HG02678 (cell line): Measurements from ENCODE around the gene SRPK1.
"Not testable (repeated sequence)": the region's sequence is repeated elsewhere in the genome, so short reads cannot be mapped to it uniquely, and the experiment has no call there.

Experiments
- ATAC-seq: cut with Tn5 transposase; IDR thresholded peaks from one replicate; pipeline ENCODE4 v1.9.1; 2021; ENCODE audit warnings: mild to moderate bottlenecking, moderate library complexity; ENCODE audit not compliant: unreplicated experiment

The SRPK1 gene

DNA sequence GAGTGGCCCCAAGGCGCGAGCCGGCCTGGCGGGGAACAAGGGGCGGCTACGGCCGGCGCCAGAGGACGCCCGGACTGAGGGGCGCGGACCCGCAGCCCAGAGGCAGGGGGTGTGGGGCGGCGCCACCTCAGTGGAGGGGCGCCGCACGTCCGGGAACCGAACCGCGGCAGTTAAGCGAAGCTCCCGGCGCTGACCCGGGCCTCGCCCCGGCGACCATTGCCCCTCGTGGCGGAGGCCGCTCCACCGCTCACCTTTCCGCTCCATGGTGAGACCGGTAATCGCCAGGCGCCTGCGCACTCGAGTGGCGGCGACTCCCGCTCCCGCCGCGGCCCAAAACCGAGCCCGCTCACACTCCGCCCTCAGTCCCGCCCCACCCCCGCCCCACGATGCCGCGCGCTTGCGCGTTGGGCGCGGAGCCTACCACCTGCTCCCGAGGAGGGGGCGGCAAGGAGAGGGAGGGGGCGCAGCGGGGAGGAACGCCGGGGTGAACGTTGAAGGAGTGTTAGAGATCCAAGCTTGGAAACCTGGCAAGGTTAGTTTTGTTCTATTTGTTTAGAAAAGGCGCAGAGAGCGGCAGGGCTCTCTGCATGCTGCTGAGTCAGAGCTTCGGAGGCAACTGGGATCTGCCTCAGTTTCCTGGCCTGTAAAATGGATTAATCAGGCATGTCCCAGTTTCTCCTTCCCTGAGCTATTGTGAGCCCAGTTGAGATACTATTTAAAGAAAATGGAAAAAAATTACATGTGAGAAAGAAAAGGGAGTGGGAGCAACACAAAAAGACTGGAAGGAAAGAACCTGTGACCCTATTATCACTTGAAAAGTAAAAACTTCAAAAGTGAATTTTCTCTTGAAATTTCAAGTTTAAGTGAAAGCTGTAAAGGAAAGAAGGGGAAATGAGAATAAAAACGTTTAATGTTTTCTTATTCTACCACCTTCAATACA is at the start of gene SRPK1:
Gene SRPK1, minus strand, starts transcription at position 306 of the 940 bp plus-strand sequence. Its CDS starts 42 bp downstream, at position 264.
- ATAC-seq: peak; percentile 83

DNA sequence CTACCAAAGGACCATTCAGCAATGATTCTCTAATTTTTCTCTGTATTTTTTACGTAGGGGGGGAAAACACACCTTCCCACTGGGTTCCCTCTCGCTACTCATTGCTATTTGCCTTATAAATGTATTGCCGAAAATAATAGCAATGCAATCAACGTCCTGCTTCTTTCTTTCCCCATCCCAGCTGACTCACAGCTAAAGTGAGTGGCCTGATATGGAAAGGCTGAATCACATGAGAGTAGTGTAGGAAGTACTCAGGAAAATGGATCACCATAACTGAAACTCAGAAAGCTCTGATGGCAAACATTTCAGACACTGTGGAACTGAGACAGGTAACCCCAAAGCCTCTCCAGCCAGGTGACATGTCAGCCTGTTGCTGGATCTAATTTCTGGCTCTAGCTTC is 49.3 kb upstream of the SRPK1 start:
- ATAC-seq: no peak

GRCh38 chr6:35969646-35970045 is 48.7 kb upstream of the SRPK1 start:
- ATAC-seq: no peak

DNA sequence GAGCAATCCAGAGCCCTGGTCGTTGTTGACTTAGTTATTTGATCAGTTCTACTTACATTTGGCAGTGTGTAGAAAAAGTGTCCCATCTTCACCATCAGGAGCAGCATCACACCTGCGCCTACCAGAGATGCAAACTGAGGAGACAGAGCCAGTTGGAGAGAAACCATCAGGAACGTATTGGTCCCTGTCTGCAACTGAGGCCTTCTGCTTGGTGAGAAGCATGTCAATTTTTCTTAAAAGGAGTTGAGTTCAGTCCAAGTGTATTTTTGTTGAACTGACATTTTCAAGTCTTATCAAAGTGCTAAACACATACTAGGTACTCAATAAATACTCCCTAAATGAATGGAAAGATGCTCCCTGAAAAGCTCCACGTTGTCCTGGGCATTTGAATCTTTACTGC is 47.9 kb upstream of the SRPK1 start:
- no peak for ATAC-seq

- no peak for ATAC-seq
Observed at GRCh38 chr6:35967076-35967774, 46.3 kb upstream of the SRPK1 start.

- no peak for ATAC-seq
Observed at GRCh38 chr6:35962779-35963560, 42.1 kb upstream of the SRPK1 start.

DNA sequence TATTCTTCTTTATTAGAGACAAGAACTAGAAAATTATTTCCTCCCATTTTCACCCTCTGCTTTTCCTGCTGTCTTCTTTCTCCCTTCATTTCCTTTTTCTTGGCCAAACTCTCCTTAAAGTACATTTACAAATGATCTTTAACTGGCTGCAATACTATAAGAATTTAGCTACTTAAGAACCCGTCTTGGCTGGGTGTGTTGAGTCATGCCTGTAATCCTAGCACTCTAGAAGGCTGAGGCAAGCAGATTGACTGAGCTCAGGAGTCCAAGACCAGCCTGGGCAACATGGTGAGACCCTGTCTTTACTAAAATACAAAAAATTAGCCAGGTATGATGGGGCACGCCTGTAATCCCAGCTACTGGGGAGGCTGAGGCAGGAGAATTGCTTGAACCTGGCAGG is 39.3 kb upstream of the SRPK1 start:
- ATAC-seq: no peak

- ATAC-seq: no peak
Observed at GRCh38 chr6:35955970-35956369, 35.1 kb upstream of the SRPK1 start.

DNA sequence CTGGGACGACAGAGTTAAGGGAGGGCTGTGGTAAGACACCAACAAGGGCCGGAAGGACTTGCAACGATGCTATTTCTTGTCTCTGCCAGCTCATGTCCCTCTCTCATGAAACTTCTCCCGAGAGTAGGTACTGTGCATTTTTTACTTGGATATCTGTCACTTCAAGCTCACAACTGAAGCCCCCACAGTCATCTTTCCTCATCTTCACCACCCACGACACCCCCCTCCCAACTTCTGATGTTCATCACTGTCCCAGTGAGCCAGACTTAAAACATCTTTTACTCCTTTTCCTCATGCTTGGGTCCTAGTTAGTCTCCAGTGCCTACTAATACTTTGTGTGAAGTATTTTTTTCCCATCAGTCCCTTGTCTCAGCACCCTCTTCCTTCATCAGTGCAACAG is 34.6 kb upstream of the SRPK1 start:
- no peak for ATAC-seq

DNA sequence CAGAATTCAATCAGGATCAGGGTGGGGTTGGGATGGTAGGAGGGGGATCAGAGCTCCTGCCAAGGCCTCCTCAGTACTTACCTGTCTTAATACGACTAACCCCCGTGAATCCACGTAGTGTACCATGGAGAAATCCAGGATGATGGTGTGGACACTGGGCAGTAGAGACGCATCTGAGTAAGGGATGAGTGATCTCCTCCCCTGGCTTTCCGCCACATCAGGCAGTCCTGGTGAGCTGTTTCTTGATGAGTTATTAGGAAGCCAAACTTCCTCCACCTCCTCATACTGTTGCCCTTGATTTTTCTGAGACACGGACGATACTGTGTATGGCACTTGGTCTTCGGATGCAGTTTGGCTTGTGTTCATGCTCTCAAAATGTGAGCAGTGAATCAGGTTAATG is 34.2 kb upstream of the SRPK1 start:
- ATAC-seq: no peak

- no peak for ATAC-seq
Observed at GRCh38 chr6:35954333-35954732, 33.4 kb upstream of the SRPK1 start.

GRCh38 chr6:35948725-35949124 is 27.8 kb upstream of the SRPK1 start:
- no peak for ATAC-seq

- no peak for ATAC-seq
Observed at GRCh38 chr6:35945650-35946025, 24.7 kb upstream of the SRPK1 start.

GRCh38 chr6:35943390-35943789 is 22.5 kb upstream of the SRPK1 start:
- ATAC-seq: no peak

DNA sequence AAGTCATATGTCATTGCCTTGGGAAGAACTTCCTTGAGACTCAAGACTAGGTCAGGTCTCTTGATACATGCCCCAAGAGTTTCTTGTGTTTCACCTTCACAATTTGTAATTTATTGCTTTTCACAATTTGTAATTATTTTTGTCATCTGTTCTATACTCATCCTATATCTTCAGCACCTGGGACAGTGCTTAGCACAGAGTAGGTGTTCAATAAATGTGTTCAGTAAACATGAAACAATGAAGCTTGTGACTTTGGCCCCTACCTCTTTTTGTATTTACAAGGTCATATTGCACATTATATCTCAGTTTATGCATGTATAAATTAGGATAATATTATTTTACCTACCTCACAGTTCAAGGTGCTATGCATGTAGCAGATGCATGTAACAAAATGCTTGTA is 21.5 kb upstream of the SRPK1 start:
- no peak for ATAC-seq

DNA sequence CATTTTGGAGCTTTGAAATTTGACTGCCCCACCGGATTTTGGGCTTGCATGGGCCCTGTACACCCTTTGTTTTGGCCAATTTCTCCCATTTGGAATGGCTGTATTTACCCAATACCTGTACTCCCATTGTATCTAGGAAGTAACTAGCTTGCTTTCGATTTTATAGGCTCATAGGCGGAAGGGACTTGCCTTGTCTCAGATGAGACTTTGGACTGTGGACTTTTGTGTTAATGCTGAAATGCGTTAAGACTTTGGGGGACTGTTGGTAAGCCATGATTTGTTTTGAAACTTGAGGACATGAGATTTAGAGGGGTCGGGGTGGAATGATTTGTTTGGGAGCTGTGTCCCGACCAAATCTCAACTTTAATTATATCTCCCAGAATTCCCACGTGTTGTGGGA is 20.3 kb upstream of the SRPK1 start:
- not testable (repeated sequence) for ATAC-seq

GRCh38 chr6:35940014-35940413 is 19.1 kb upstream of the SRPK1 start:
- ATAC-seq: not testable (repeated sequence)

DNA sequence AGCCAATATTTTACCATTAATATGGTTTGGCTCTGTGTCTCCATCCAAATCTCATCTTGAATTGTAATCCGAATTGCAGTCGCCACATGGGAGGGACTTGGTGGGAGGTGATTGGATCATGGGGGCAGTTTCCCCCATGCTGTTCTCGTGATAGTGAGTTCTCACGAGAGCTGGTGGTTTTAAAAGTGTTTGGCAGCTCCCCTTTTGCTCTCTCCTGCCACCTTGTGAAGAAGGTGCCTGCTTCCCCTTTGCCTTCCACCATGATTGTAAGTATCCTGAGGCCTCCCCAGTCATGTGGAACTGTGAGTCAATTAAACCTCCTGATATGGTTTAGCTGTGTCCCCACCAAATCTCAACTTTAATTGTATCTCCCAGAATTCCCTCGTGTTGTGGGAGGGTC is 18.4 kb upstream of the SRPK1 start:
- ATAC-seq: not testable (repeated sequence)

GRCh38 chr6:35936681-35937359 is 15.9 kb upstream of the SRPK1 start:
- no peak for ATAC-seq

- no peak for ATAC-seq
Observed at GRCh38 chr6:35935469-35935868, 14.6 kb upstream of the SRPK1 start.

- ATAC-seq: no peak
Observed at GRCh38 chr6:35933844-35934243, 12.9 kb upstream of the SRPK1 start.
